ENCODE results near the gene PELI2. TPM values are rescaled to one million over a fixed set of nuclear protein-coding genes. Genes with fewer than 3 reads are reported as not detected.
A peak's percentile ranks its signal among the peaks of the same experiment; 100 is the strongest.

Gene PELI2
- total RNA-seq, 1 donor from 2014 or later, result 7.8 TPM

DNA sequence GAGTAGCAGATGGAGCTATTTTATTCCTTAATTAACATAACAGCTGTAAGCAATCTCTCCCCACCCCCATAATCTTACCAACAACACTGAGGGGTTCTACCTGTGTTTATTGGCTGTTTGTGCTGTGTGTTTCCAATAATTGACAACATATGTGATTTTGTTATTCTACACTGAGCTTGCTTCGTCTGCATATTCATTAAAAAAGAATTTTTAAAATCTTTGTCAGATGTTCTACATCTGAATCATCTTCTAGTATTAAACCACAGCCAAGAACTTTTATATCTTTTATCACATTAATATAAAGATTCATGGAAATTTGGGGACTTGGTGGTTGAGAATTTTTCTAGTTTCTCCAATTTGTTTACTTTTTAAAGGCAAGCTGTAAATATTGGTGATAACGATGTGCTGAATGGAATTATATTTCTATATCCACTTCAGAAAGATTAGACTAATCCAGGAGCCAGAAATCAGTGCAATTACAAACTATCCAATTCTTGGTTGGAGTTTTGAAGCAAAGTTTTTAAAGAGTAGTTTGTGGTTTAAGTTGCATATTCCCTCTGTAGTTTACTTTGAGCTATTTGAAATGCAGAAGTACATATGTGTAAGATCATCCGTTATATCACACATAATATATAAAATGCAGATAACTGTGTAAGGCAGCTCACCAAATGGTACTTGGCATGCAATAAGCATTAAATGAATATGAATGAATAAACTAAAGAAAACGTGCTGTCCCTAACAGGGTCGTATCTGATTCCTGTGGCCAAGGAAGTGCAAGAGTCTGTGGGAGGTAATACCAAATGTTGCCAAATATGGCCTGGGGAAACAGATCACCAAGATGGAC, 206.9 kb downstream of the PELI2 start:
- Histone ChIP-seq H3K4me1 (ENCODE audit: control insufficient read depth in 3 of 3, insufficient read depth in 3 of 3, low read length in 3 of 3) (no peaks in the 10 kb centered on the region), H3K27ac (ENCODE audit: low read depth, low read length) (no peak overlapping the region), H3K4me3 (ENCODE audit: low read length in 3 of 3) (no peak overlapping the region), H3K27me3 (ENCODE audit: control insufficient read depth in 3 of 3, insufficient read depth in 3 of 3, low read length in 3 of 3) (peaks cover 0 to 3% (median 0%) of the 10 kb centered on the region in 3 donors), H3K9me3 (ENCODE audit: control insufficient read depth in 3 of 3, low read length in 3 of 3) (no peaks in the 10 kb centered on the region), H3K9ac (ENCODE audit: low read depth in 1 of 3, low read length in 3 of 3) (no peak overlapping the region), H3K36me3 (ENCODE audit: control insufficient read depth in 3 of 3, insufficient read depth in 3 of 3, low read length in 3 of 3) (no peaks in the 10 kb centered on the region)

DNA sequence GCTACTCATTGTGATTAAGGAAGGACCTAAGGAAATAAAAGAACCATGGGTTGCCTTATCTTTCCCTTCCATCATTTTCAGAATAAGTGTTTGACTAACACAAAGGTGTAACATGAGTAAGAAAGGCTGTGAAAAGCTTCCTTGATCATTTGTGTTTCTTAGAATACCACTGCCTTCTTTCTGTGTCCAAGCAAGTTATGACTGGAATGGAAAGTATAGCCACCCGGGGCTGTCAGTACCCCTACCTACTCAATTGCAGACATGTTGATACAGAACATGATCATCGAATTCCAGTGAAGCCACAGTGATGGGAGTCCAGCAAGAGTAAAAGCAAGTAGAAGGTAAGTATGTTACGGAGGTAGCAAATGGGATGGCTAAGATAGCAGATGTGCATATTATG, 209.8 kb downstream of the PELI2 start:
- H3K4me1 ChIP-seq (ENCODE audit: control insufficient read depth in 3 of 3, insufficient read depth in 3 of 3, low read length in 3 of 3), result no peaks in the 10 kb centered on the region
- no peaks in the 10 kb centered on the region for H3K9me3 ChIP-seq (ENCODE audit: control insufficient read depth in 3 of 3, low read length in 3 of 3)
- no peak overlapping the region for H3K4me3 ChIP-seq (ENCODE audit: low read length in 3 of 3)
- H3K9ac ChIP-seq (ENCODE audit: low read depth in 1 of 3, low read length in 3 of 3), result no peak overlapping the region
- H3K36me3 ChIP-seq (ENCODE audit: control insufficient read depth in 3 of 3, insufficient read depth in 3 of 3, low read length in 3 of 3), result no peaks in the 10 kb centered on the region
- H3K27me3 ChIP-seq (ENCODE audit: control insufficient read depth in 3 of 3, insufficient read depth in 3 of 3, low read length in 3 of 3), result no peaks in the 10 kb centered on the region
- H3K27ac ChIP-seq (ENCODE audit: low read depth, low read length), result no peak overlapping the region

DNA sequence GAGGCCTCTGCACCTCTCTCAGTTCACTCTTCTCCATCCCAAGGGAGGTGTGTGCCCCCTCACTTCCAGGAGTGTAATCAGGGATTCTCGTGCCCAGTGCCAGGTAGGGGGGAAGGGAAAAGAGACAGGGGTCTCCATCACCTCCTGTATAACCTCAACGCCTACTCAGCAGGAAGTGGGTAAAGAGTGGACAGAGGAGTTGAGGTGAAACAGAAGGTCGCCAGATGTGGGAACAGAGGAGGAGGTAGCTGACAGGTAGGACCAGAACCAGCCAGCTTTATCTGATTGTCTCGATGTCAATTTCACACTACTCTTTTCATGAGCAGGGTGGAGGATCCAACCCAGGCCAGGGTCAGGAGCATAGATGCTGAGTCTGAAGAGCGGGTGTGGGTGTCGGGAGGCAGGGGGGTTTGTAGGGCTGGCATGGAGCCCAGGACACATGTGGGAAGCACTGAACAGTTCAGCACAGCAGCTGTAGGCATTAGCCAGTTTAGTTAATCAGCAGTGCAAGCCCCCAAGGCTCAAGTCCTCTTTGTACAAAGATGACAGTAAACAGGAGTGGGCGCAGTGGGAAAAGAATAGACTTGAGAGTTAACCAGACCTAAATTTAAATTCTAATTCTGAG, 213.5 kb downstream of the PELI2 start:
- Histone ChIP-seq H3K27ac (ENCODE audit: low read depth, low read length) (no peak overlapping the region), H3K4me3 (ENCODE audit: low read length in 3 of 3) (no peak overlapping the region)

DNA sequence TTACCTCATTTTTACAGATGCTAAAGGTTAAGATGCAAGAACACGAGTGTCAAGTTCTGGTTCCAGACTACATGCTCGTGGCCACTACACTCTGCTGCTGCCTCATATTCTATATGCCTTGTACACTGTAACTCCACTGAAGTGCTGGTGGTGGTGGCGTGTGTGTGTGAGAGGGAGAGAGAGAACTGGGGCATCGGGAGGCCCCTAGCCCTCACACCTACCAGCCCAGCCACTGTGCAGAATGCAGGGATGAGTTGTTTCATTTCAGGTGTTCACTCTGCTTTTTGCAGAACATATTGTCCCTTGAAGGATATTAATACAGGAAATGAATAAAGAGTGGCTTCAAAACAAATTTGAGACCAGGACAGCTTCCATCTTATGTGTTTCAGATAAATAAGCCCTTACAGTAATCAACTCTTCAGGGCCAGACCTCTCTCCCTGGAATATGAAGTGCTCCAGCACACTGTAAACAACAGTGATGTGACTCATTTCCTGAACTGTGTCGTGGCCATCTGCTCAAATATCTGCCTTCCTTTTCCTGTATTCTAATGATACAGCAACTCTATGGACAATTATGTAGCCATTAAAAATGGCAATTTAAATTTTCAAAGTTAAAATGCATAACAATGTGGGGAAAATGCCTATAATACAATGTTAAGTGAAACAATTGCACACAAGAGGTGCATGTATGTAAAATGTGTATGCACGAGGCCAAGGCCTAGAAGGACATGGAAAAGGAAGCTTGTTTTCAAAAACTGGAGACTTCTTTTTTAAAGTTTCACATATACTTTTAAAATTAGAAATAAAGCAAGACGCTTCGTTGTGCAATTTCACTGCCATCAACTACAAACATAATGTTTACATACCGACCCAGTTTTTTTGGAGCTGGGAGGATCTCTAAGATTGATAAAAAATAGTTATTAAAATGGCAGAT, 215.4 kb downstream of the PELI2 start:
- Histone ChIP-seq H3K36me3 (ENCODE audit: control insufficient read depth in 3 of 3, insufficient read depth in 3 of 3, low read length in 3 of 3) (no peaks in the 10 kb centered on the region), H3K27ac (ENCODE audit: low read depth, low read length) (peak overlapping the region; percentile 38), H3K27me3 (ENCODE audit: control insufficient read depth in 3 of 3, insufficient read depth in 3 of 3, low read length in 3 of 3) (no peaks in the 10 kb centered on the region), H3K4me3 (ENCODE audit: low read length in 3 of 3) (no peak overlapping the region), H3K9ac (ENCODE audit: low read depth in 1 of 3, low read length in 3 of 3) (no peak overlapping the region), H3K9me3 (ENCODE audit: control insufficient read depth in 3 of 3, low read length in 3 of 3) (no peaks in the 10 kb centered on the region), H3K4me1 (ENCODE audit: control insufficient read depth in 3 of 3, insufficient read depth in 3 of 3, low read length in 3 of 3) (peaks cover 0 to 5% (median 5%) of the 10 kb centered on the region in 3 donors)

More for the DNA sequence above, 213.5 kb downstream of the PELI2 start:
- Histone ChIP-seq H3K27me3 (ENCODE audit: control insufficient read depth in 3 of 3, insufficient read depth in 3 of 3, low read length in 3 of 3) (no peaks in the 10 kb centered on the region), H3K4me1 (ENCODE audit: control insufficient read depth in 3 of 3, insufficient read depth in 3 of 3, low read length in 3 of 3) (peaks cover 0 to 5% (median 5%) of the 10 kb centered on the region in 3 donors), H3K36me3 (ENCODE audit: control insufficient read depth in 3 of 3, insufficient read depth in 3 of 3, low read length in 3 of 3) (no peaks in the 10 kb centered on the region), H3K9ac (ENCODE audit: low read depth in 1 of 3, low read length in 3 of 3) (no peak overlapping the region), H3K9me3 (ENCODE audit: control insufficient read depth in 3 of 3, low read length in 3 of 3) (no peaks in the 10 kb centered on the region)

DNA sequence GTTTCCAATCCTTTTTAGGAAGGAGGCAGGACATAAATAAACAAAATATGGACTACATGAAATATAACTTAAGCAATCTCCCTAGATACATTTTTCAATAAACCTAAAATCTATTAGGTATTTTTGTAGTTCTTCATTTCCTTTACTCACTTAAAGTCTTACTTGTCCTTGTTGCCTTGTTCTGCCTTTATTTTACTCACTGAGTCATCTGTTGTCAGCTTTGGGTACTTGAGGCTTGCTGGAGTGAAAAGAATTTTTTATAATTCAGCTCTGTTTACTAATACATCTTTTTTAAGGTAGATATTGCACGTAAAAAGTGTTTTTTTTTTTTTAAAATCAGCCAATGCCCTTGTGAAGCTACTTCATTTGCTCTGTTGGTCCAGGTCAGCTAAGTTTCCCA, 216.2 kb downstream of the PELI2 start:
- Histone ChIP-seq H3K36me3 (ENCODE audit: control insufficient read depth in 3 of 3, insufficient read depth in 3 of 3, low read length in 3 of 3) (no peaks in the 10 kb centered on the region), H3K4me3 (ENCODE audit: low read length in 3 of 3) (no peak overlapping the region), H3K4me1 (ENCODE audit: control insufficient read depth in 3 of 3, insufficient read depth in 3 of 3, low read length in 3 of 3) (peaks cover under 1 to 5% (median 5%) of the 10 kb centered on the region in 3 donors), H3K27ac (ENCODE audit: low read depth, low read length) (peak overlapping the region; percentile 19), H3K9me3 (ENCODE audit: control insufficient read depth in 3 of 3, low read length in 3 of 3) (no peaks in the 10 kb centered on the region), H3K9ac (ENCODE audit: low read depth in 1 of 3, low read length in 3 of 3) (no peak overlapping the region), H3K27me3 (ENCODE audit: control insufficient read depth in 3 of 3, insufficient read depth in 3 of 3, low read length in 3 of 3) (no peaks in the 10 kb centered on the region)

DNA sequence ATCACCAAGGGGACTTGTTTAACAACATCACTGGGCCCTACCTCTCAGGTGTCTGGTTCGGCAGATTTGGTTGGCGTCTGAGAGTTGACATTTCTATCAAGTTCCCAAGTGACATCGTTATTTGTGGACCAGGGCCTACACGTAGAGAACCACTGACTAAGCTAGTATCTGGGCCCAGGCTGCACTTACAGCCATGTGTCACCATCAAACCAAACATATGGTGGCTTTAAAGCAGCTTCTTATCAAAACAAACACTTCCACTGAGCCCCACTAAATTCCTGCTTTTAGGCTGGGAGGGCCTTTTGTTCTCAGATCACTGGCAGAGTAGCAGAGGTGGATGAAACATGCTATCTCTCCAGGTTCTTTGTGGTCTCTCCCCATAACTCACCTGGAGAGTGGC, 220.5 kb downstream of the PELI2 start:
- H3K9ac ChIP-seq (ENCODE audit: low read depth in 1 of 3, low read length in 3 of 3), result no peak overlapping the region
- H3K4me3 ChIP-seq (ENCODE audit: low read length in 3 of 3), result no peak overlapping the region
- H3K27me3 ChIP-seq (ENCODE audit: control insufficient read depth in 3 of 3, insufficient read depth in 3 of 3, low read length in 3 of 3), result no peaks in the 10 kb centered on the region
- no peaks in the 10 kb centered on the region for H3K9me3 ChIP-seq (ENCODE audit: control insufficient read depth in 3 of 3, low read length in 3 of 3)
- peaks cover 12 to 24% (median 19%) of the 10 kb centered on the region in 3 donors for H3K4me1 ChIP-seq (ENCODE audit: control insufficient read depth in 3 of 3, insufficient read depth in 3 of 3, low read length in 3 of 3)
- no peak overlapping the region for H3K27ac ChIP-seq (ENCODE audit: low read depth, low read length)
- H3K36me3 ChIP-seq (ENCODE audit: control insufficient read depth in 3 of 3, insufficient read depth in 3 of 3, low read length in 3 of 3), result no peaks in the 10 kb centered on the region

DNA sequence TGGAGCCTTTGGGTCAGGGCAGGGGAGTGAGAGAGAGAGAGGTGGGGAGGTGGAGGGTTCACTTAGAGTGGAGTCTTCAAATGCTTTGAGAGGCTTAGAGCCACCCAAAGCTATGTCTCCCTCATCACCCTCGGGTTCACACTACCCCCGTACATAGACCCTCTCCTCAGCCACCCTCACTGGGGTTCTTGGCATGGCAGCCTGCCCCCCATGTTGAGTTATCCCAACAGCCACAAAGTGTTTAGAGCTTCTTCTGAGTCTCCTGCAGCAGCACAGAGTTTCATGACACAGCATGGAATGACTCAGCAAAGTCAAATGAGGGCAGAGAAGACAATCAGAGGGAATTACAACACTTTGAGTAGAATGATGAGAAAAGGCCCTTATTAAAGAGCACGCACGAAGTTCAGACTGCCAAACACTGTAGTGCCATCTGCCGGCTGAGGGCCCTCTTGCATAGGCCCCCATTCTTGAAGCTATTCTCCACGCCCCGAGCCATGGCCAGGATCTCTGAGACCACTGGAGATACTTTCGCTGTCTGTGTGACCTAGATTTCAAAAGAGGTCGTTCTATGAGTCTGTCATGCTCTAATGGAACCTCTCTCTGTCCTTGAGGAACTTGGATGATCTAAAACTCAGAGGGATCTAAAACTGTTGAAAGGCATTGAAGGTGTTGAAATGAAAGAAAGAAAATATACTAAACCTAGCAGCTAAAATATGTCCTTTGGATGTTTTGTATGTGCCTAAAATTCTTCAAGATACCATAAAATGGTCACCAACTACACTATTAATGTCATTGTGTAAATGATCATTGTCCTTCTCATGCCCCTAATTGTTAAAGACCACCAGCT, 221.9 kb downstream of the PELI2 start:
- H3K9ac ChIP-seq (ENCODE audit: low read depth in 1 of 3, low read length in 3 of 3), result no peak overlapping the region

DNA sequence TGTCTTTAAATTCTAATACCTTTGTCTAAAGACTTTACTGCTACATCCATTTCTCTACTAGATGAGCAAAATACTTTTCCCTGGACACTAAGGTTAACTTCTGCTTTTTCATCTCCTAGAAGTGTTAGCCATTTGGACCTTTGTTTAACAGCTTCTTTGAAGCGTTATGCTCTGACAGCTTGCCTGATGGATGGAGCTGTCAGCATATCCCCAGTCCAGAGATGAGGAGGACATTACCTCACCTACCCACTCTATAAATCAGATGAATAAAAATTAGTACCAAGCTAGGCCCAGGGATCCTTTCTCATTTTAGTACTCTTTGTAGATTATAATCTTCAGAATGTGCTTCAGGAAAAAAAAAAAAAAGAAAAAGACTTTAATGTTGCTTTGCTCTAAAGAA, 222.7 kb downstream of the PELI2 start:
- no peaks in the 10 kb centered on the region for H3K36me3 ChIP-seq (ENCODE audit: control insufficient read depth in 3 of 3, insufficient read depth in 3 of 3, low read length in 3 of 3)
- no peaks in the 10 kb centered on the region for H3K9me3 ChIP-seq (ENCODE audit: control insufficient read depth in 3 of 3, low read length in 3 of 3)
- H3K27me3 ChIP-seq (ENCODE audit: control insufficient read depth in 3 of 3, insufficient read depth in 3 of 3, low read length in 3 of 3), result no peaks in the 10 kb centered on the region
- no peak overlapping the region for H3K9ac ChIP-seq (ENCODE audit: low read depth in 1 of 3, low read length in 3 of 3)
- H3K4me1 ChIP-seq (ENCODE audit: control insufficient read depth in 3 of 3, insufficient read depth in 3 of 3, low read length in 3 of 3), result peaks cover 12 to 24% (median 19%) of the 10 kb centered on the region in 3 donors
- peak overlapping the region; percentile 55 for H3K27ac ChIP-seq (ENCODE audit: low read depth, low read length)
- no peak overlapping the region for H3K4me3 ChIP-seq (ENCODE audit: low read length in 3 of 3)

More for the DNA sequence above, 221.9 kb downstream of the PELI2 start:
- H3K4me1 ChIP-seq (ENCODE audit: control insufficient read depth in 3 of 3, insufficient read depth in 3 of 3, low read length in 3 of 3), result peaks cover 12 to 24% (median 19%) of the 10 kb centered on the region in 3 donors
- no peaks in the 10 kb centered on the region for H3K36me3 ChIP-seq (ENCODE audit: control insufficient read depth in 3 of 3, insufficient read depth in 3 of 3, low read length in 3 of 3)
- H3K27ac ChIP-seq (ENCODE audit: low read depth, low read length), result no peak overlapping the region
- H3K27me3 ChIP-seq (ENCODE audit: control insufficient read depth in 3 of 3, insufficient read depth in 3 of 3, low read length in 3 of 3), result no peaks in the 10 kb centered on the region
- no peaks in the 10 kb centered on the region for H3K9me3 ChIP-seq (ENCODE audit: control insufficient read depth in 3 of 3, low read length in 3 of 3)
- H3K4me3 ChIP-seq (ENCODE audit: low read length in 3 of 3), result no peak overlapping the region

Measured in skeletal muscle tissue (tissue), 4 donors.